Measurements from ENCODE around the gene LAMA3. TPM values are rescaled to one million over a fixed set of nuclear protein-coding genes. Genes with fewer than 3 reads are reported as not detected.

LAMA3 gene
- total RNA-seq, 1 experiment from 2014 or later: 5.6 TPM

- BruUV-seq (replicated peaks): no TSS peak
Measured at GRCh38 chr18:23939896-23940295, 250.6 kb downstream of the LAMA3 start.

More at GRCh38 chr18:23939896-23940295, 250.6 kb downstream of the LAMA3 start:
- no peaks in the 10 kb centered on the region for H3K36me3 ChIP-seq (ENCODE audit: control insufficient read depth in 1 of 2, insufficient read depth in 2 of 2, low read length in 2 of 2)
- POLR2A ChIA-PET: no interaction called here
- no peak overlapping the region for H3K4me3 ChIP-seq (replicated peaks in 1 of 2; ENCODE audit: low read depth in 1 of 2, low read length in 2 of 2)
- no peak for TF ChIP-seq POLR2AphosphoS5 (IDR thresholded peaks at IDR 0.05; ENCODE audit: low read depth, low read length)
- TF ChIP-seq ZFX (IDR thresholded peaks at IDR 0.05): no peak
- no peak for TF ChIP-seq EZH2phosphoT487 (IDR thresholded peaks at IDR 0.05; ENCODE audit: borderline replicate concordance)
- no peak for TF ChIP-seq ATF3 (IDR thresholded peaks at IDR 0.05)
- no peak for TF ChIP-seq SRF (IDR thresholded peaks at IDR 0.05; ENCODE audit: low read depth)
- no peak for TF ChIP-seq EGR1 (IDR thresholded peaks at IDR 0.05; ENCODE audit: low read depth)
- no peak for TF ChIP-seq CTCF (IDR thresholded peaks at IDR 0.05 in 2 of 3, conservative IDR thresholded peaks at IDR 0.05 in 1 of 3; ENCODE audit: borderline replicate concordance in 1 of 3, insufficient read depth in 1 of 3, low read depth in 2 of 3, low read length in 2 of 3)
- no peak for TF ChIP-seq POLR2A (IDR thresholded peaks at IDR 0.05; ENCODE audit: borderline replicate concordance, extremely low read depth, insufficient read depth, insufficient read length)
- TF ChIP-seq ZBTB33 (IDR thresholded peaks at IDR 0.05; ENCODE audit: extremely low read depth, insufficient replicate concordance, low read length): no peak
- TF ChIP-seq EZH2 (IDR thresholded peaks at IDR 0.05): no peak
- no peak for TF ChIP-seq TCF7L2 (IDR thresholded peaks at IDR 0.05; ENCODE audit: borderline replicate concordance, extremely low read depth, insufficient read depth, insufficient read length)
- no peak for TF ChIP-seq RAD21 (IDR thresholded peaks at IDR 0.05; ENCODE audit: low read depth)
- no peak for TF ChIP-seq SIN3A (IDR thresholded peaks at IDR 0.05; ENCODE audit: low read depth)
- TF ChIP-seq MAX (IDR thresholded peaks at IDR 0.05): no peak
- TF ChIP-seq CBX3 (IDR thresholded peaks at IDR 0.05; ENCODE audit: low read depth): no peak
- no peak for TF ChIP-seq CEBPB (IDR thresholded peaks at IDR 0.05; ENCODE audit: low read depth)
- no peak for TF ChIP-seq JUND (IDR thresholded peaks at IDR 0.05)
- no peak for TF ChIP-seq YY1 (IDR thresholded peaks at IDR 0.05; ENCODE audit: extremely low read depth, insufficient replicate concordance, low read depth, low read length)
- no peak for TF ChIP-seq FOSL1 (IDR thresholded peaks at IDR 0.05; ENCODE audit: low read depth)
- no peak for TF ChIP-seq REST (IDR thresholded peaks at IDR 0.05; ENCODE audit: low read depth)
- no peaks in the 10 kb centered on the region for H3K9me3 ChIP-seq (ENCODE audit: control insufficient read depth in 1 of 2, insufficient read depth in 1 of 2, low read depth in 1 of 2, low read length in 2 of 2)
- no peaks in the 10 kb centered on the region for H3K27me3 ChIP-seq (ENCODE audit: insufficient read depth, low read length)
- no peak overlapping the region for H2AFZ ChIP-seq (ENCODE audit: low read depth, low read length, poor library complexity, severe bottlenecking)
- ATAC-seq (no peak), DNase-seq (ENCODE audit: low read depth, low spot score) (no peak)
- H3K9ac ChIP-seq (ENCODE audit: low read length): no peak overlapping the region
- no peaks in the 10 kb centered on the region for H4K20me1 ChIP-seq (ENCODE audit: insufficient read depth)
- no peak overlapping the region for H3K4me2 ChIP-seq (ENCODE audit: low read length)
- intact Hi-C loops (cut with micrococcal nuclease): no loop called here
- CTCF ChIA-PET: no interaction called here
- H3K27ac ChIP-seq (ENCODE audit: low read depth, low read length): no peak overlapping the region
- H3K79me2 ChIP-seq (ENCODE audit: insufficient read depth, low read length): no peaks in the 10 kb centered on the region
- RAD21 ChIA-PET (ENCODE audit: low non-redundant PET in 1 of 2, low total read pairs in 2 of 2, uncharacterized antibody in 2 of 2, unreplicated experiment in 2 of 2): no interaction called here
- H3K9me2 ChIP-seq (ENCODE audit: insufficient read depth): no peaks in the 10 kb centered on the region
- no peaks in the 10 kb centered on the region for H3K4me1 ChIP-seq (ENCODE audit: control insufficient read depth in 1 of 2, insufficient read depth in 2 of 2, low read length in 2 of 2)

Data from HCT116 (cell line).